ENCODE results near the gene PARD3.

Gene PARD3

DNA sequence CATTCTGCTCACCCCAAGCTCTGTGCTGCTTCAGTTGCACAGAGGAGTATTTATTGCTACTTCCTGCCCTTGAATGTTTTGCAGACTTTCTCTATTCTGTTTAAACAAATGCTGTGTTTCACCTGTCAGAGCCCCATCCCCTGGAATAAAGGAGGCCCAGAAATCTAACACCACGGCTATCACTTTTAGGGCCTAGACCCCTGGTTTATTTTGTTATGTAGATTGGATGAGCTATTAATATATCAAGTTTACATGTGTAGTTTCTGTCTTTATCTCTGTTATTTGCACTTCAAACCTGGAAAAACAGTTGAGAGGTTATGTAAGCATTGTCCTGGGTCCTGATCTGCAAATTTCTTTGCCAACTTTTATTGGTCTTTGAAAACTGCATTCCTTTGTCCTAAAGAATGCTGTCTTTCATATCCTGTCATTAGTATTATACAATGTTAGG lies 630.1 kb downstream of the PARD3 start:
- DNase-seq (ENCODE audit: low read depth), result no peak

DNA sequence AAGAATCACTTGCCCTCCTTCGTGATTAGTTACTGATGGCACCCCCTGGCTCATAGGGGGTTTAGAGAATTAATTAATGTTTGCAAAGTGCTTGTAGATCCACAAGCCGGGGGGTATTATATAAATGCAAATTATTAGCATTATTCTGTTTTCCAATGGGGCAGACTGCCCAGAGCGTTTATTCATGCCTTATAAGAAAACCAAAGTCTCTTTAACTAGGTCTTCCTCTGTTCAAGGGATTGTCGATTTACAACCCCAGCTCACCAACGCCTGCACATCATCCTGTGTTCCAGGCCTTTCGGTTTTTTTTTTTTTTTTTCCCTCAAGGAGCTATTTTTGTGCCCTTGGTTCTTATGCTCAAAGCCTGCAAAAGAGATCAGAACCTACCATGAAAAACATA lies 630.7 kb downstream of the PARD3 start:
- DNase-seq (ENCODE audit: low read depth), result no peak

DNA sequence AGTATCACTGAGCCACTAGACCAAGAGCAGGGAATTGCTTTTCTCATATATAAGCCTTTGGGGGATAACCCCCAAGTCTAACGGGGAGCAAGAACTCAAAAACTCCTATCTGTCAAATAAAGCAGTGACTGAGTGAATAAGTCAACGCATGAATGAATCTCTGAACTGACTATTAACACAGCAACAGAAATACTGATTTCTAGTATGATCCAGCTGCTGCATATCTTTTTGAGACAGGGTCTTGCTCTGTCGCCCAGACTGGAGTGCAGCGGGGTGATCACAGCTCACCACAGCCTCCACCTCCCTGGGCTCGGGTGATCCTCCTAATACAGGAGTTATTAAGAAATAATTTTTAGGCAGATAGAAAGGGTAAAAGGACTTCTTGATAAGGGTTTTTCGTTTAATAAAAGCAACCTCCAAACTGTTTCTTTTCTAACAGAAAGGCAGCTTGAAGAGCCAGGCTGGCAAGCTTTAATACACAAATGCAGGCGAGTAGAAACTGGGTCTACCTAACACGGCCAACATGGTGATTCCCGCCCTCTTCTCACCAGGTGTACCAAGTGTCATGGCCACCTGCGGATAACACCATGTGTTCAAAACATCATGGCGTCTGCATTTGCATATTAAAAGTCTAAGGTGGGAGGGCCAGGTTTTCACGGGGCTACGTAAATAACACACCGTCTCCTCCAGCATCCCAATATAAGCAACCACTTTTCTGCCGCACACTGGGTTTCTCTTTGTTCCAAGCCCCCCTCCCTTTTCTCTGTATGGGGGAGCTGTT lies 631.9 kb downstream of the PARD3 start:
- DNase-seq (ENCODE audit: low read depth), result no peak

DNA sequence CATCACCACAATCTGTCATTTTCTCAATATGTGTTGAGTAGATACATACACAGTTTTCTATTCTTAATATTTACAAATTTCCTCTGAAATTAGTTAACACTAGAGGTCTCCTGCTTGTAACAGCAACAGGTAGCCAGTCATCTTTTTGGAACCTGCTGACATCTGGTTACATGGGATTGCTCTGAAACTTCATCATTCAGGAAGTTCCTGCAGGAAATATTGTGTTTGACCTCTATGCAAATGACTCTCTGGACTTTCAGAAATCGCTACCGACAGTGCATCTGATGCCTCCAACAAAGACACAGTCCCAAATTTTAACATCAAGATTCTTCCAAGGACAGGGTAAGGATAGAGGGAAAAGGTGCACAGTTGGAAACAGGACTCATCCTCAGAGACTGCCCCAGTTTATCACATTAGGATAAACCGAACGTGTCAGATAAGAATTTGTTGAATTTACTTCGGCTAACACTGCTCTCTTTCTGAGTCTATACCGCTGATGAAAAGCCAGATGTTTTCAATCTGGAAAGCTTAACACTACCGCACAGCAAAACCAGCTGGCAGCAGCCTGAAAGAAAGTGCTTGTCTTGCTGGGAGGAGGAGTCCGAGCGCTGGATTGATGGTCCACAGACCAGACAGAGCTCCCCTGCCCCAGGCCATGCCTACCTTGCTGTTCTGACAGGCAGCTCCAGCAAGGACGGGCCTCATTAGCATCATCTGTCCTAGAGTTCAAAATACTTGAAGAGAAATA lies 633.4 kb downstream of the PARD3 start:
- peak; percentile 56 for DNase-seq (ENCODE audit: low read depth)

DNA sequence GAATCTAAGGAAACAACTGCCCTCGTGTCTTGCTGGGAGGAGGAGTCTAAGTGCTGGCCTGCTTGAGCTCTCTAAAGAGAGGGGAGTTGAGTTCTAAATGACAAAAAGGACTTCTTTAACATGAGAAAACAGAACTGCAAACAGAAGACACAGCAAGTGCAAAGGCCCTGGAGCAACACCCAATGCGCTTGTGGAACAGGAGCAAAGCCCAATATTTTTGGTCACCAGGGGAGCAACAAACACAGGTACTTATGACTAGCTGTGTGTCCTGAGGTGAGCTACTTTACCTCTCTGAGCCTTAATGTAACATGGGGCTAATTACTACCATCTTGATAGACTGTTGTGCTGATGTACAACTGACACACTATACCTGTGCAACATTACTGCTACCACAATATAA lies 634.3 kb downstream of the PARD3 start:
- no peak for DNase-seq (ENCODE audit: low read depth)

DNA sequence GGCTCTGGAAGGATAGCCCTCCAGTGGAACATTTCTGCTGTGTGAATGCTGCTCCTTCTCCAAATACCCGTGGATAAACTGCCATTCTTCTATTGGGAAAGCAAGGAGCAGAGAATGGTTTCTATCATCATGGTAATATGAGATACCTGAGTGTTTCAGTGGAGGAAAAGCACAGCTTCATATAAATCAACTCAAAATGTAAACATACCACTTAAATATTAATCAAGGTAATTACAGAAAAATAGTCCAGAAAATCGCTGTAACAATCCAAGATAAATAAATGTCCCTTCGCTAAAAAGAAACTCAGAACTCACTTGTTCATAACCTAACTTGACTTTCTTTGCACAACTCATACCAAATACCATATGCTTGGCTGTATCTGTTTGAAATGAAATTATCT lies 635.8 kb downstream of the PARD3 start:
- DNase-seq (ENCODE audit: low read depth), result no peak

DNA sequence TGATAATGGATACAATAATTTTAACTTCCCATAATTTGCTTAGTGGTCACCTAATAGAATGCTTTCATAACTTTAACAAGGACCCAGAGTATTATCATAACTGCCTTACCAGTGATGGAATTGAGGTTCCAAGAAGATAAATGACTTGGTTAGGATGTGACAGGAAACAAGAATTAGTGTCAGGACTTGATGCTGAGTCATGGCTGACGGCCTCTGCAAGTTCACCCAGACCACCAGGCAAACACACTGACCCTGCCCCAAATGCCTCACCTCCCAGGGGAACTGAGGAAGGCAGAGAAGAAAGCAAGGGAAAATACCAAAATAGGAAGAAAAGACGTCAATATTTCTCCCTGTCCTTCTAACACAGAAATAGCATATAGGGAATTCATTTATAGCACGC lies 636.3 kb downstream of the PARD3 start:
- DNase-seq (ENCODE audit: low read depth), result no peak

DNA sequence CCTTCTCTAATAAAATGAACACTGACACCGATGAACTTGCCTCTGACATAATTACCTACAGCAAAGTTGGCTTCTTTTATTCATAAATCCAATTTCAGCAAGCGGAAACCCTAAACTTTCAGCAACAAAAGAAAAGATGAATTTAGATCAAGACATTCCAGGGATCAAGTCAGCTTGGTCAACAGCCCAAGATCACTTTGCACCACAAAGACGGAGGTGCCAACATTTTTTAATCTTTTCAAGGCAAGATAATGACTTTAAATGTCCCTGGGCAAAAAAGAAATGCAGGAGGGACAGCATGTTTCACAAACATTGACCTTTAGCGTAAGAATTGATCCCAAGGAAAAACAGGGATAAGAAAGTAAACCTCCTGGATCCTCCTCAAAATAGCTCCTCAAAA lies 636.9 kb downstream of the PARD3 start:
- DNase-seq (ENCODE audit: low read depth), result no peak

DNA sequence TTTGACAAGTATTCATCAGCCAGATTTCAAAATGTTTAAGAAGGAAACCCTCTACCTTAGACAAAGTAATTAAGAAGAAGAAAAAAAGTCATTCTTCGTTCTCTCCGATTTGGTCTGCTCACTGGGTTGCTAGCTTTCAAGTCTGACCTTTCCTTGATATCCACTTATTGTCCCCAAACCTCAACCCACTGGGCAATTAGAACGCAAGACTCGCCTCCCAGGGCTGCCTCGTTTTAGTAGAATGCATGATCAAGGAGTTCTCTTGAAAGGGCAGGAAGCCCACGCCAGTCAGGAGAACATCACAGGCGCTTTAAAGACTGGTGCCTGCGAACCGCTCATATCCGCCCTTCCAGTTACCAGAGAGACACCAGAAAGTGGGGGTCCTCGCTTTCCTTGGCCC lies 637.7 kb downstream of the PARD3 start:
- no peak for DNase-seq (ENCODE audit: low read depth)

DNA sequence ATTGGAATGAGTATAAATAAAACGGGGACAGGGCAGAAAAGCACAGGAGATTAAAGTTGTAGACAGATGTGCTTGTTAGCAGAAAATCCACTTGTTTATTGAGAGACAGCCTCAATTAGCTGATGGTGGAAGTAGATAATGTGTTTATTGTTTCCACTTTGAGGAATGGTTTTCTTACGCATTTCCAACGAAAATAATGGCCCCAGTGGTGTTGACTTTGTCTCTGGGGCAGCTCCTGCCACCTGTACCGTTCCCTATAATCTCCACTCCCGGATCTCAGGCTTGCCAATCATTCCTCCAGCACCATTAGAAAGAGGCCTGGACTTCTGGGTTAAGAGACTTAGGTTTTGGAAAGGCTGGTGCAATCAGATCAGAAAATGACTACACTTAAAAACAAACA lies 638.7 kb downstream of the PARD3 start:
- no peak for DNase-seq (ENCODE audit: low read depth)

DNA sequence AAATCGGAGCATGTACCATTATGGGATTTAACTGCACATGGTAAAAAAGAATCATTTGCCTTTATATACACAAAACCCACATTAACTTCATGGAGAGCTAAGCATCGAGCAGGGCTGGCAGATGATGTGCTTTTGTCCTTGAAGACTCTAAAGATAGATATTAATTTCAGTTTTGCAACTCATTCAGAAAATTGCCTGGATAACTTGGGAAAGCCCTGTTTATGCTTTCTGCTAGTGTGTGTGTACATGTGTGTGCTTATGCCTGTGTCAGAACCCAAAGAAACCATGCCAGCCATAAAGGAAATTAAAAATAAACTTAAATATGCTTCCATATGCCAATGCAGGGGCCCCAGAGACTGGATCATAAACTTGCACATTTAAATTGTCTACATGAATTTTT lies 640.0 kb downstream of the PARD3 start:
- DNase-seq (ENCODE audit: low read depth), result no peak

DNA sequence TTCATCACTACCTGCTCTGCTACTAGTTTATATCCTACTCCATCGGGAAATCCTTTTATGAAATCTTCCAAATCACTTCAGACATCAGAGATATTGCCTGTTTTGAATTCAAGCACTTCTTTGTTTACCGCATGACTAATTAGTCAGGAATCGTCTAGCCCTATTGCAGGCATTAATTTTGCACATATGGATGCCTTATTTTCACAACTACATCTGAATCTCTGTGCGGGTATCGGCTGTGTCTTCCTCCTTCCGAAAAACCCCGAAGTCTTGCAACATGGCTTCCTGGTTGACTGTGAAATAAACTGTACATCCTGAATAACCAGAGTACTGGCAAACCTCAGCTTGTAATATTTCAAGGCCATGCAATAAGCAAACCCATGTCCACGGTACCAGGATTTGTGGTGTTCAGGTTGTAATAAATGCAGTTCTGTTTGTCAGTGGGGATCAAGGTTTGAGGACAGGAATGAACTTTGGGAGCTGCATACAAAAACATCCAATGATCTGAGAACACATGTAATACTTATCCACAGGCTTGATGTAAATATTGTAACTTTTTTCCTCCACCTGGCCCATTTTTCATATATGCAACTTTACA lies 642.1 kb downstream of the PARD3 start:
- DNase-seq (ENCODE audit: low read depth), result peak; percentile 51

DNA sequence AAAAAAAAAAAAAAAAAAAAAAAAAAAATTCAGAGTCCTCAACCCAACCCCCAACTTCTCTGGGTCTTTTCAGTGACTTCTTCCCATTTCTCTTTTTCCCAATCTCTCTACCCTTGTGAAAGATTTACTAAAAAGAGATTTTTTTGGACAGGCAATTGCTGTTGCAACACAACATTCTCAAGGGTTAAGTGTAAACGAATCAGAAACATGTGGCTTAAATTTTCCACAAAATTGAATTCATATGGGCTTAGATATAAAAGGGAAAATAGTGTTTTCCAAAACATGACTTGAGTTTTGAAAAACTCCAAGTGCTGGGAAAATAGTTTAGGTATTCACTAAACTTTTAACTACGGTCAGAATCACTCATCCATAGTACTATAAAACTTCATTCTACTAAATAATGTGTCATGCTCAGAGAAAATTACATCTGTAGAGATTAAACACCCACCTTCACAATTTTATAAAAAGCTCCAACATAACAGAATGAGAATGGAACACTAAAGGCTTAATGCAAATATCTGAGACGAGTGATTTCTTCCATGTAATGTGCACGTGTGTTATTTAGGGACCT lies 643.1 kb downstream of the PARD3 start:
- DNase-seq (ENCODE audit: low read depth), result no peak

DNA sequence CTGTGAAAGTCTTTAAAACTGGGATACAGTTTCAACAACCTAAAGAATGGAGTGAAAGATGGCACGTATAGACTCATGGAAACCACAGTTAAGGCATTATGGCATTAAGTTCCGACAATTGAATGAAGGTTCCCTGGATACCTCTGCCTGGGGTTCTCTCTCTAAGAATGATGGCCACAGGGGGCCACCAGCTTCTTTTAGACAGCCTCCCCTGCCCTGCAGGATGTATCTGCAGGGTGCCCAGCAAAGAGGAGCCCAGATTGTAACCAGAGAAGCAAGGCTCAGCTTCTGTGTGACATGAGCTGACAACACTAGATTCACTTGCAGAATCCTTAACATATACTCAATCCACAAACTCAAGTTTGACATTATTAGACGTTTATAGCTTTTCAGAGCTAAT lies 645.4 kb downstream of the PARD3 start:
- no peak for DNase-seq (ENCODE audit: low read depth)

DNA sequence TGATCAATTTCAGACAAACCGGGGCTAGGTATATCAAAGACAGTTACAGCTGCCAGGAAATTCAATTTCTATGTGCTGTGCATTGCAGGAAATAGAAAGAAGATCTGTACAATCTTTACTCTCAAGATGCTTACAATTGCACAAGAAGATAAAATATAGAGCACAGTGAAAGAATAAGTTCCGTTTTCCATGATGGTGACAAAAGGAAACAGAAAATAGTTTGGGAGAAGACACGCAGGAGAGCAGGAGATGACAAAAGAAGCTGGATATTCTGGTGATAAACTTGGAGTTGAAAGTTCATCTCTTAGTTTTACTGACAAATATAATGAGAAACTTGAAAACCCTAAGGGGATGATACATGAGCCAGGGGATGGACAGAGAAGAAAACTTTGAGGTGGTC lies 646.0 kb downstream of the PARD3 start:
- DNase-seq (ENCODE audit: low read depth), result no peak

DNA sequence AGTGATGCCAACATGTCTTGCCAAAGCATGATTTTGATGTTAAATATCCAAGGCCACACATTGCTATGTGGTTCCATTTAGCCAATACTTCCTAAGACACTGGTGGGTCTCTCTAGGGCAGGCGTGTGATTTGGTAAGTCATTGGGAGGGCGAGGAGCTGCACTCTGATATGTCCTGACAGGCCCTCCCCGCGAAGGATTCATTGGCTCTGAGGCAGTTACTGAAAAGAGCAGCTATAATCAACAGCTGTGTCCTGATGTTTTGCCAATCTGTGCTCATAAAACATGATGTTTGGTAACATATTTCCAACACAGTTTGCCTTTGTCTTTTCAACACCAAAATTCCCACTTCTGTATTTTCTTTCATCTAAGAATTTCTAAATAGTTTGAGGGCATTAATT lies 646.7 kb downstream of the PARD3 start:
- no peak for DNase-seq (ENCODE audit: low read depth)

DNA sequence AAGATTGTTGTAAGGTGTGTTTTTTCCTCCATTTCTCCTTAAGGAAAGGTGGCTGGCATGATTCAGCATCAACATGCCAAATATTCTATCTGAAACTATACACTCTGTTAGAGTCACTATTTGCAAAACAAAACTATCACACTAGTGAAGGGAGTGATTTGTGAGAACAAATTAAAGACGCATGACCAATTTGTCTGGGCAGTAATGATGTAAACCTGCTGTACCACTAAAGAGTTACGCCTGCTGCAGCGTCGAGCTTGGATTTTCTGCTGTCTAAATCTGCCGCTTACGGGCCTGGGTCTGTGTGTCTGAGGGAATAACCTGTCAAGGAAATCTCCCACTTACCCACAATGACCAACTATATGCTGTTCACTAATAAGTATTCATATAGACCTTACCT lies 648.3 kb downstream of the PARD3 start:
- no peak for DNase-seq (ENCODE audit: low read depth)

DNA sequence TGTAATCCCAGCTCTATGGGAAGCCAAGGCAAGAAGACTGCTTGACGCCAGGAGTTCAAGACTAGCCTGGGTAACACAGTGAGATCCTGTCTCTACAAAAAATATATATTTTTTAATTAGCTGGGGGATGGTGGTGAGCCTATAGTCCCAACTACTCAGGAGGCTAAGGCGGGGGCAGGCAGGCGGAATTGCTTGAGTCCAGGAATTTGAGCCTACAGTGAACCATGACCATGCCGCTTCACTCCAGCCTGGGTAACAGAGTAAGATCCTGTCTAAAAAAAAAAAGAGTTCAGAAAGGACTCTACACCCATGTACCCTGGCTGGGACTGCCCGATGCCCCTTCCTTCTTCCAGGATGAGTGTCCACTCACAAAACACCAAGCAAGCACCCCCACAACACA lies 648.7 kb downstream of the PARD3 start:
- no peak for DNase-seq (ENCODE audit: low read depth)

DNA sequence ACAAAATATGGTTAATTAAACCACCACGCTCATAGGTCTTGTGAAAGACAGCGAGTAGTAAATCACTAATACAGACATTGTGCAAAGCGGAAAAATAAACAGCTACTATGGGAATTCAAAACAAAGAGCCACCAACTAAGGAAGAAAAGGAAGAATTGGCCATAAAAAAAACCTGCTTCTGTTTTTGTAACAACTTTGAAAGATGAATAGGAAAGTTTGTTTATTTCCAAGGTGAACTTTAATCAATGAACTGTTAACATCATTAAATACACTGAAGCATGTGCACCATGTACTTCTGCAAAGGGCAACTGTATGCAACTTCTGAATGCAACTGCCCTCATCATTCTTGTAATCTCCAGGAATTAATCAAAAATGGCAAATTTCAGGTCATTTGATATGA lies 651.1 kb downstream of the PARD3 start:
- no peak for DNase-seq (ENCODE audit: low read depth)

DNA sequence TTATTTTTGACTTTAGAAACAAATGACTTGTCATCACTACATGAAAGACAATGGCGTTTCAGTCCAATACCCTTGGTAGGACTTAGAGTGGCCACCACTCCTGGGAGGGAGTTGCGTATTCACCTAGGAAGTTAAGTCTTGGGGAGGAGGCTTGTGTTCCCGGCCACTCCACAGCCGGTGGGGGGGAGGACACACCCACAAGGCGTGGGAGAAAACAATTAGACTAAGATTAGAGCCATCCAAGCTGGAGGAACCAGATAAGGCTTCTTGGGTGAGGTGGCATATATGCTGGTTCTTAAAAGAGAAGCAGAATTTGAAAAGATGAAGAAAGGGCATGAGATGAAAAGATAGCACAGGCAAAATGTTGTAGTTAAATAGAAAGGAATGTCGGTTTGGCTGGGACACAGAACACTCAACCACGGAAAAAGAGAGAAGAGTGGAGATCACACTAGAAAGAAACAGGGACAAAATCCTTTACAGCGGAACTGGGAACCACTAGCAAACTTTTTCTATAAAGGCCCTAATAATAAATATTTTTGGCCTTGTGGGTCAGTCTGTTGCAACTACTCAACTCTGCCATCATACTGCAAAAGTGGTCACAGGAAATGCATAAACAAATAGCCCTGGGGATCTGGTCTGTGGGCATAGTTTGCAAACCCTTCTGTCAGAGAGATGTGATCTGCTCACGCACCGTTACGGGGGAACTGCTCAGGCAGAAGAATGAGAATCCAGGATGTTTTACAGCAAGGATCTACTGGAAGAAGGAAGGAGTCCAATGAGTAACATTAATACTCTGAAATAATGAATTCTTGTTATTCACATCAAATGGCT lies 651.8 kb downstream of the PARD3 start:
- peak; percentile 41 for DNase-seq (ENCODE audit: low read depth)

DNA sequence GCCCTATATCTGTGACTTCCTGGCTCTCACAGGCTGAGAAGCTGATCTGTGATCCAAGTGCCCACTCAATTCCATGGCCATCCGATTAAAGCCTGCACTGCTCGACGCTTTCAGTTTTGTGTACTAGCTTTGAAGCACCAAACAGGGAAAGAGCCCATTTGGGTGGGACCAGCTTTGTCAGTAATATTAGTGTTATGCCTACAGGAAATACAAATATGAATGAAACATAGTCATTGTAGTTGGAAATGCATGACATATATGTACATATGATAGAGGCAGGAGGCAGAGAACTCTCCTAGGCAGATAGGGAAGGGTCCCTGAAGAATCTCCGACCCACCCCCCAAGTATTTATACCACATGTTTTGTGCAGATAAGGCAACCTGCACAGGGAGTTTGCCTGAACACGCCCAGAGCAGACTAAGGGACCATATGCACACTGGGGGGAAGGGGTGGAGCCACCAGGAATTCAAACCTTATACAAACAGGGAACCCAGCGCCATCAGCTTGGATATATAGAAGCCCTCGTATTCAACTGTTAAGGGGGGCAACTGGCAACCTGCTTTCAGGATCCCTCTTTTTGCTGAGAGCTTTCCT lies 653.2 kb downstream of the PARD3 start:
- no peak for DNase-seq (ENCODE audit: low read depth)

DNA sequence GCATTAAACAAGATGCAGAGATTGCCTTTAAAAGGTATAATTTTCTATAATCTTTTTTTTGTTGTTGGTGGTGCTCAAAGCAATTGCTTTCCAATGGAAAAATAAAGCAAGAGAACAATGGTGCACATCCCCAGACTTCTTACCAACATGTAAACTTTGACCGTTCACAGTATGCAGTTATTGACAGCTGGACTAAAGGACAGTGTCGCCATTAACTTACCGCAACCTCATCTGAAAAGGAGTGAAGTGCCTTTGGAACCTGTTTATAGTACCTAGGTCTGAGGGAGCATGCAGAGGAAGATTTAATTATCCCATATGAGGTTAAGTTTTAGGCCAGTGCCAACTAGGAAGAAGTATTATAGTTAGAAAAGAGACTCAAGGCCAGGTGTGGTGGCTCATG lies 654.5 kb downstream of the PARD3 start:
- no peak for DNase-seq (ENCODE audit: low read depth)

Data from amniotic epithelial cell (primary cell).